ENCODE measurements around the gene CRIP2. TPM values are rescaled to one million over a fixed set of nuclear protein-coding genes. Genes with fewer than 3 reads are reported as not detected.

Gene CRIP2
- total RNA-seq, 1 experiment from 2014 or later: 181 TPM

Other genes starting within 250 kb of the CRIP2 start
- 11.5 and 19.6 TPM in 2 replicates for gene BTBD6, start 226.3 kb upstream of the CRIP2 start, total RNA-seq (2014; rRNA removed; shearing (Covaris generic); ENCODE audit: low replicate concordance)
- gene BRF1, start 173.8 kb upstream of the CRIP2 start, total RNA-seq (2014; rRNA removed; shearing (Covaris generic); ENCODE audit: low replicate concordance): 21.8 and 24.2 TPM in 2 replicates
- gene PACS2, start 160.1 kb upstream of the CRIP2 start, total RNA-seq (2014; rRNA removed; shearing (Covaris generic); ENCODE audit: low replicate concordance): 23.2 and 30.0 TPM in 2 replicates
- 0.24 and 0.90 TPM in 2 replicates for gene TEX22, start 76.3 kb upstream of the CRIP2 start, total RNA-seq (2014; rRNA removed; shearing (Covaris generic); ENCODE audit: low replicate concordance)
- 16.9 and 18.9 TPM in 2 replicates for gene MTA1, start 55.0 kb upstream of the CRIP2 start, total RNA-seq (2014; rRNA removed; shearing (Covaris generic); ENCODE audit: low replicate concordance)
- not detected in 2 replicates for gene CRIP1, start 12.1 kb downstream of the CRIP2 start, total RNA-seq (2014; rRNA removed; shearing (Covaris generic); ENCODE audit: low replicate concordance)
- 54.2 and 55.3 TPM in 2 replicates for gene TEDC1, start 16.4 kb downstream of the CRIP2 start, total RNA-seq (2014; rRNA removed; shearing (Covaris generic); ENCODE audit: low replicate concordance)
- 9.1 and 21.2 TPM in 2 replicates for gene TMEM121, start 51.8 kb downstream of the CRIP2 start, total RNA-seq (2014; rRNA removed; shearing (Covaris generic); ENCODE audit: low replicate concordance)

Measured in Caki2 (cell line).